Kidney (tissue), 14 donors: ENCODE results near the gene LTBP2. TPM values are rescaled to one million over a fixed set of nuclear protein-coding genes. Genes with fewer than 3 reads are reported as not detected.
A peak's percentile ranks its signal among the peaks of the same experiment; 100 is the strongest.

Experiments used
- DNase-seq, 5 donors: peaks; one replicate each; pipeline ENCODE4 v3.0.0-alpha.2; 2013 to 2020
- FAIRE-seq: peaks from 2 replicates; lab custom pipeline; 2012; peaks lifted over from hg19 to GRCh38; lab: Jason Lieb, UNC
- H3K27ac ChIP-seq, 2 donors: one replicate each; pipeline ENCODE4 v1.7.0; 2013; ENCODE audit warnings: low read depth in 2 of 2, low read length in 2 of 2, inconsistent platforms in 1 of 2
- H3K27me3 ChIP-seq: one replicate; pipeline ENCODE4 v1.7.1; 2013; ENCODE audit warnings: low read length, inconsistent platforms; ENCODE audit not compliant: control insufficient read depth, insufficient read depth
- H3K36me3 ChIP-seq, 3 donors: one replicate each; pipeline versions ENCODE4 v1.7.0 to v1.7.1; 2013; ENCODE audit warnings: low read length in 3 of 3, control low read depth in 1 of 3, inconsistent platforms in 1 of 3; ENCODE audit not compliant: insufficient read depth in 3 of 3, control insufficient read depth in 2 of 3
- H3K4me1 ChIP-seq, 3 donors: one replicate each; pipeline versions ENCODE4 v1.7.0 to v1.7.1; 2013; ENCODE audit warnings: low read length in 3 of 3, inconsistent platforms in 1 of 3, low read depth in 1 of 3; ENCODE audit not compliant: control insufficient read depth in 2 of 3, insufficient read depth in 2 of 3
- H3K4me3 ChIP-seq, 3 donors: one replicate each; pipeline versions ENCODE4 v1.7.0 to v1.8.1; 2013; ENCODE audit warnings: low read length in 3 of 3, control low read depth in 1 of 3, inconsistent platforms in 1 of 3
- H3K9ac ChIP-seq, 3 donors: one replicate each; pipeline versions ENCODE4 v1.7.0 to v1.7.1; 2013; ENCODE audit warnings: low read length in 3 of 3, control low read depth in 1 of 3, inconsistent platforms in 1 of 3
- H3K9me3 ChIP-seq, 3 donors: one replicate each; pipeline versions ENCODE4 v1.7.0 to v1.7.1; 2013; ENCODE audit warnings: low read length in 3 of 3, control low read depth in 1 of 3, inconsistent platforms in 1 of 3; ENCODE audit not compliant: control insufficient read depth in 2 of 3, insufficient read depth in 1 of 3
- intact Hi-C: fragments of 100-400 bp; cut with DNase I; formaldehyde crosslinking; loops from one replicate; pipeline ENCODE4 v1.11.1; 2022
- polyA plus RNA-seq: library from polyadenylated mRNA; stranded (reverse); fragments of 350-450 nt; fragmentation: Illumina TruSeq; extraction: RNeasy Lipid Tissue Mini Kit (QIAGEN cat#74804); gene quantifications from one replicate; pipeline ENCODE4 v1.2.3, GENCODE V29; 2014; ENCODE audit warnings: low read depth, low replicate concordance; ENCODE audit not compliant: insufficient read depth
- total RNA-seq: library from RNA; stranded (reverse); fragmentation: NEBNext Ultra II Directional; extraction: Animal tissue kit (Norgen Biotek cat#: 25700); gene quantifications from one replicate; pipeline ENCODE4 v1.2.1, GENCODE V29; 2021
- TF ChIP-seq, protein P1 (sequence below): IDR thresholded peaks from 3 replicates; pipeline ENCODE4 v1.5.1; 2012; ENCODE audit warnings: mild to moderate bottlenecking, moderate library complexity, borderline replicate concordance; ENCODE audit not compliant: insufficient read depth; ENCODE audit errors: extremely low read depth
- donor health status: control.
- donor health status: control.
- donor health status: control.
- donor health status: control.
- donor health status: control.
- donor health status: DM: yes; HTN: yes; CAD: no.
- donor health status: Normal renal cell carcinoma (clear cell type).

The LTBP2 gene
- total and polyA plus RNA-seq, 2 donors from 2014 or later: 2.9 to 10.4 TPM

DNA sequence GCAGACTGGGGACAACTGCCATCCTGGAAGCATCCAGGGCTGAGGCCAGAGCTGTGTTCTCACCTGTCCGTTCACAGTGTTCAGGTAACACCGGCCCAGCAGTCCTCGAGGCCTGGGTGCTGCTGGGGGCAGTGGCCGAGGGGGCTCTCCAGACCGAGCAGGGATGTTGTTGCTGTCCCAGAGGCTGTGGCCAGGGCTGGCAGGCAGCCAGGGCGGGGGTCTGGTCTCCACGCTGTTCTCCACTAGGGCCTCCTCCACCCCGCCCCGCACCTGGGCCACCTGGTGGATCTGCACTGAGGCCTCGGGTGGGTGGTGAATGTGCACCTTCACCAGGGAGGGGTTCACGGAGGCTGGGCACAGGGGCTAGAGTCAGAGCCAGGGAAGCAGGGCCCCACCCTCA, 61.0 kb downstream of the LTBP2 start:
- intact Hi-C loops: no loop called here

DNA sequence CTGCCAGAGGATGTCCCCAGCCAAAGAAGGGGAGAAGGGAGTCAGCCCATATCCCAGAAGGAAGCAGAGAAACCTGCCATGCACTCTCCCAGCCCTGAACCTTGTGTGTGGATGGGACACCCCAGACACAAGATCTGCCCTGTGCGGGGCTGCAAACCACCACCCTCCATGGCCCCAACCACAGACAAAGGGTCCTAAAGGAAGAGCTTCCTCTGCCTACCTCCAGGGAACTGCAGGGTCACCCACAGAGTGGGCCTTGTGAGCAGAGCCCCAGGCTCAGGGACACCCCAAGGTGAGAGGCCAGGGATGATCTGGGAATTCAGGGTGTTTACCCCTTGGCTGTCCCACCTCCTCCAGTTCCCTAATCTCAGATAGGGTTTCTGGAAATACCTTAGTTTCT, 62.0 kb downstream of the LTBP2 start:
- Histone ChIP-seq H3K4me1 (peaks cover 0 to 9% (median 0%) of the 10 kb centered on the region in 3 donors), H3K27me3 (no peaks in the 10 kb centered on the region), H3K27ac (no peak overlapping the region), H3K36me3 (no peaks in the 10 kb centered on the region), H3K9me3 (no peaks in the 10 kb centered on the region), H3K4me3 (no peak overlapping the region), H3K9ac (no peak overlapping the region)
- TF ChIP-seq, protein P1, sequence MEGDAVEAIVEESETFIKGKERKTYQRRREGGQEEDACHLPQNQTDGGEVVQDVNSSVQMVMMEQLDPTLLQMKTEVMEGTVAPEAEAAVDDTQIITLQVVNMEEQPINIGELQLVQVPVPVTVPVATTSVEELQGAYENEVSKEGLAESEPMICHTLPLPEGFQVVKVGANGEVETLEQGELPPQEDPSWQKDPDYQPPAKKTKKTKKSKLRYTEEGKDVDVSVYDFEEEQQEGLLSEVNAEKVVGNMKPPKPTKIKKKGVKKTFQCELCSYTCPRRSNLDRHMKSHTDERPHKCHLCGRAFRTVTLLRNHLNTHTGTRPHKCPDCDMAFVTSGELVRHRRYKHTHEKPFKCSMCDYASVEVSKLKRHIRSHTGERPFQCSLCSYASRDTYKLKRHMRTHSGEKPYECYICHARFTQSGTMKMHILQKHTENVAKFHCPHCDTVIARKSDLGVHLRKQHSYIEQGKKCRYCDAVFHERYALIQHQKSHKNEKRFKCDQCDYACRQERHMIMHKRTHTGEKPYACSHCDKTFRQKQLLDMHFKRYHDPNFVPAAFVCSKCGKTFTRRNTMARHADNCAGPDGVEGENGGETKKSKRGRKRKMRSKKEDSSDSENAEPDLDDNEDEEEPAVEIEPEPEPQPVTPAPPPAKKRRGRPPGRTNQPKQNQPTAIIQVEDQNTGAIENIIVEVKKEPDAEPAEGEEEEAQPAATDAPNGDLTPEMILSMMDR: no peak
- FAIRE-seq: no peak
- no peak for DNase-seq
- intact Hi-C loops: no loop called here

More for the DNA sequence above, 61.0 kb downstream of the LTBP2 start:
- Histone ChIP-seq H3K27me3 (no peaks in the 10 kb centered on the region), H3K4me3 (no peak overlapping the region), H3K27ac (no peak overlapping the region), H3K9me3 (no peaks in the 10 kb centered on the region), H3K4me1 (peaks cover 0 to 9% (median 0%) of the 10 kb centered on the region in 3 donors), H3K9ac (no peak overlapping the region), H3K36me3 (no peaks in the 10 kb centered on the region)
- TF ChIP-seq, protein P1: no peak
- FAIRE-seq (no peak), DNase-seq (no peak)

DNA sequence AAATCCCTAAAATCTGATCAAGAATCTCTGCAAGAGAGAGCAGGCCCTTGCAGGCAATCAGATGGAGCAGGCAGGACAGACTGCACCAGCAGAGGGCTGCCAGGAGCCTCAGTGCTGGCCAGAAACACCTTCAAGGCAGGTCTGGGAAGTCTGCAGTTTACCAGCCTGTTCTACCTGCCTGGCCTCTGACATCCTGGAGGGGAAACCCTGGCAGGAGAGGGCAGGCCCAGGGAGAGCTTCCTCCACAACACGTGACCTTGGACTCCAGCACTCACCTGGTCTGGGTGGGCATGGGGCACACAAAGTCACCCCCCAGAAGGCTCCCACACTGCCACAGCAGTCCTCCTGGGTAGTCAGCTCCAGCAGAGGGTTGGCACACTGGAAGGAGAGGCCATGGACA, 62.4 kb downstream of the LTBP2 start:
- DNase-seq: no peak
- no peak overlapping the region for H3K27ac ChIP-seq

More for the DNA sequence above, 62.4 kb downstream of the LTBP2 start:
- TF ChIP-seq, protein P1: peak; percentile 18
- H3K27me3 ChIP-seq: no peaks in the 10 kb centered on the region
- intact Hi-C loops: no loop called here
- H3K4me3 ChIP-seq: no peak overlapping the region
- H3K9ac ChIP-seq: no peak overlapping the region
- H3K9me3 ChIP-seq: no peaks in the 10 kb centered on the region
- no peaks in the 10 kb centered on the region for H3K36me3 ChIP-seq
- FAIRE-seq: no peak
- peaks cover 0 to 9% (median 0%) of the 10 kb centered on the region in 3 donors for H3K4me1 ChIP-seq
